ENCODE measurements around the gene BLCAP. TPM values are rescaled to one million over a fixed set of nuclear protein-coding genes. Genes with fewer than 3 reads are reported as not detected.
A peak's percentile ranks its signal among the peaks of the same experiment; 100 is the strongest.

The BLCAP gene
- total RNA-seq, 1 experiment from 2014 or later, result 54.3 TPM

DNA sequence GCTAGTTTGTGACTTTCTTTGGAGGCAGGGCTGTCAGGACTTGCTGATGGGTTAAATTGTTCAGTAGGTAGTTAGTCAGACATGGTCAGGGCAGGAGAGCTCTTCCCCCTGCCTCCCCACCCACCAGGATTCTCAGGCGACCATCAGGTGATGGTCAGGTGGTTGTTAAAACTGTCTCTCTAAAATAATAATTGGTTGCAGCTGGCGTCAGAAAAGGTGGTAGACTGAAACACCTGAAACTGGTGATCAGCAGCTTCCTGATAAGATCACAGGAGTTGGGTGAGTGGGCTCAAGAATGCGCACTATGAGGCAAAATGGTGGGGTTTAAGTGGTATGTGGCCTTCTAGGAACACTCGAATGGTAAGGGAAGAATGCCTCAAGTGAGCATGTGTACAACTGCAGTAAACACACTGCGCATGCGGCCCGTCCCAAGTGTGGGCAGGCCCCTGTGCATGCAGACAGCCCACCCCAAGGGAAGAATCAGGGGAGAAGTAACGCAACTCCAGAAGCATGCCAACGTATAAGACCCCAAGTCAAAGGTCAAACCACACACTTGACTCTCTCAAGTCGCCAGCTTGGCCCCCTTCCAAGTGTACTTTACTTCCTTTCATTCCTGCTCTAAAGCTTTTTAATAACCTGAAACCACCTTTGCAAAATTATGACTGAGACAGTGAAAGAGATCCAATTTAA is 7.9 kb upstream of the BLCAP start:
- Mint-ChIP-seq H3K4me3 (no peak overlapping the region), H3K27me3 (ENCODE audit: low read depth) (no peaks in the 10 kb centered on the region), H3K27ac (no peak overlapping the region), H3K36me3 (ENCODE audit: insufficient read depth in 1 of 3, low read depth in 3 of 3) (no peaks in the 10 kb centered on the region), H3K9me3 (no peaks in the 10 kb centered on the region), H3K4me1 (peaks cover 22 to 31% of the 10 kb centered on the region in 2 experiments)
- H3K27me3 ChIP-seq (ENCODE audit: insufficient read depth, low read length), result no peaks in the 10 kb centered on the region
- H3K18ac ChIP-seq (ENCODE audit: insufficient read length, low read depth, low read length), result no peak overlapping the region
- no peak overlapping the region for H4K91ac ChIP-seq (ENCODE audit: insufficient read length, low read depth, low read length)
- no peaks in the 10 kb centered on the region for H3K79me2 ChIP-seq (ENCODE audit: insufficient read depth, low read length)
- no peak overlapping the region for H2AK5ac ChIP-seq (ENCODE audit: insufficient read length, low read length)
- H3T11ph ChIP-seq (ENCODE audit: low read length), result no peak overlapping the region
- no peak overlapping the region for H2AFZ ChIP-seq (ENCODE audit: low read length)
- H3K27ac ChIP-seq (ENCODE audit: insufficient read length, low read depth, low read length), result no peak overlapping the region
- H3K4me2 ChIP-seq (ENCODE audit: insufficient read depth, insufficient read length, low read length), result no peak overlapping the region
- peak; percentile 15 for DNase-seq
- no peak overlapping the region for H2BK12ac ChIP-seq (ENCODE audit: insufficient read length, low read depth, low read length)
- no peaks in the 10 kb centered on the region for H4K20me1 ChIP-seq (ENCODE audit: control insufficient read depth, insufficient read depth, insufficient read length)
- no peak overlapping the region for H3K56ac ChIP-seq (ENCODE audit: insufficient read length, low read depth, low read length)
- H3K23ac ChIP-seq (ENCODE audit: insufficient read length, low read depth, low read length), result no peak overlapping the region
- TF ChIP-seq, protein P1, sequence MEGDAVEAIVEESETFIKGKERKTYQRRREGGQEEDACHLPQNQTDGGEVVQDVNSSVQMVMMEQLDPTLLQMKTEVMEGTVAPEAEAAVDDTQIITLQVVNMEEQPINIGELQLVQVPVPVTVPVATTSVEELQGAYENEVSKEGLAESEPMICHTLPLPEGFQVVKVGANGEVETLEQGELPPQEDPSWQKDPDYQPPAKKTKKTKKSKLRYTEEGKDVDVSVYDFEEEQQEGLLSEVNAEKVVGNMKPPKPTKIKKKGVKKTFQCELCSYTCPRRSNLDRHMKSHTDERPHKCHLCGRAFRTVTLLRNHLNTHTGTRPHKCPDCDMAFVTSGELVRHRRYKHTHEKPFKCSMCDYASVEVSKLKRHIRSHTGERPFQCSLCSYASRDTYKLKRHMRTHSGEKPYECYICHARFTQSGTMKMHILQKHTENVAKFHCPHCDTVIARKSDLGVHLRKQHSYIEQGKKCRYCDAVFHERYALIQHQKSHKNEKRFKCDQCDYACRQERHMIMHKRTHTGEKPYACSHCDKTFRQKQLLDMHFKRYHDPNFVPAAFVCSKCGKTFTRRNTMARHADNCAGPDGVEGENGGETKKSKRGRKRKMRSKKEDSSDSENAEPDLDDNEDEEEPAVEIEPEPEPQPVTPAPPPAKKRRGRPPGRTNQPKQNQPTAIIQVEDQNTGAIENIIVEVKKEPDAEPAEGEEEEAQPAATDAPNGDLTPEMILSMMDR (conservative IDR thresholded peaks at IDR 0.05), result no peak
- no peak overlapping the region for H4K5ac ChIP-seq (ENCODE audit: insufficient read length, low read depth, low read length)
- H2BK5ac ChIP-seq (ENCODE audit: insufficient read length, low read length), result no peak overlapping the region
- H3K4ac ChIP-seq (ENCODE audit: low read depth, low read length), result no peak overlapping the region
- H3K9ac ChIP-seq (ENCODE audit: extremely low read depth, insufficient read length, low read length), result no peak overlapping the region
- no peak overlapping the region for H2BK15ac ChIP-seq (ENCODE audit: low read depth, low read length)
- H2BK120ac ChIP-seq (ENCODE audit: low read depth, low read length, poor library complexity, severe bottlenecking), result no peak overlapping the region
- no peaks in the 10 kb centered on the region for H3K79me1 ChIP-seq (ENCODE audit: insufficient read depth, low read depth, low read length, poor library complexity, severe bottlenecking)
- H3K14ac ChIP-seq (ENCODE audit: insufficient read depth, low read length), result no peak overlapping the region
- WGBS (ENCODE audit: extremely low coverage, insufficient read length, low lambda C conversion rate), result no CpG with 5 or more reads among the region's 10 CpGs
- no peaks in the 10 kb centered on the region for H3K9me3 ChIP-seq (ENCODE audit: control insufficient read depth, low read depth, low read length)
- no peak overlapping the region for H4K8ac ChIP-seq (replicated peaks; ENCODE audit: insufficient read length, low read depth, low read length)
- no peak overlapping the region for H2BK20ac ChIP-seq (ENCODE audit: low read depth, low read length, poor library complexity, severe bottlenecking)
- peaks cover 2% of the 10 kb centered on the region for H3K4me1 ChIP-seq (ENCODE audit: insufficient read depth, low read length)
- no peaks in the 10 kb centered on the region for H3K23me2 ChIP-seq (ENCODE audit: insufficient read length, low read depth, low read length, poor library complexity, severe bottlenecking)
